Erythroblast (primary cell): ENCODE results near the gene SAMD4B.

ENCODE experiments used
- GATA1 ChIP-seq: IDR thresholded peaks from 2 replicates; pipeline ENCODE4 v1.6.1; 2011; ENCODE audit warnings: low read depth, mild to moderate bottlenecking, control low read depth, low read length, moderate library complexity
- POLR2A ChIP-seq: IDR thresholded peaks from 2 replicates; pipeline ENCODE4 v1.6.1; 2011; ENCODE audit warnings: mild to moderate bottlenecking, low read length

DNA sequence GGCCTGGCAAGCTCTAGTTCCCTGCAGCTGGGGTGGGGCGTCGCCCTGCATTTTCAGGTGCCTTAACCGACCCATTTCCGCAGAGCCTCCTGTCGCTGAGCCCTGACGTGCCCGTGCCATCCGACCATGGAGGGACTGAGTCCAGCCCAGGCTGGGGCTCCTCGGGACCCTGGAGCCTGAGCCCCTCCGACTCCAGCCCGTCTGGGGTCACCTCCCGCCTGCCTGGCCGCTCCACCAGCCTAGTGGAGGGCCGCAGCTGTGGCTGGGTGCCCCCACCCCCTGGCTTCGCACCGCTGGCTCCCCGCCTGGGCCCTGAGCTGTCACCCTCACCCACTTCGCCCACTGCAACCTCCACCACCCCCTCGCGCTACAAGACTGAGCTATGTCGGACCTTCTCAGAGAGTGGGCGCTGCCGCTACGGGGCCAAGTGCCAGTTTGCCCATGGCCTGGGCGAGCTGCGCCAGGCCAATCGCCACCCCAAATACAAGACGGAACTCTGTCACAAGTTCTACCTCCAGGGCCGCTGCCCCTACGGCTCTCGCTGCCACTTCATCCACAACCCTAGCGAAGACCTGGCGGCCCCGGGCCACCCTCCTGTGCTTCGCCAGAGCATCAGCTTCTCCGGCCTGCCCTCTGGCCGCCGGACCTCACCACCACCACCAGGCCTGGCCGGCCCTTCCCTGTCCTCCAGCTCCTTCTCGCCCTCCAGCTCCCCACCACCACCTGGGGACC is 65.6 kb downstream of the SAMD4B start:
- peak; percentile 75 for TF ChIP-seq POLR2A
- TF ChIP-seq GATA1 = no peak
